ENCODE results near the gene CD37.
"Not testable (repeated sequence)": the region's sequence is repeated elsewhere in the genome, so short reads cannot be mapped to it uniquely, and the experiment has no call there.

The CD37 gene

GRCh38 chr19:49348305-49349189 lies 13.3 kb downstream of the CD37 start:
- DNase-seq, result no peak

GRCh38 chr19:49349567-49349966 lies 14.4 kb downstream of the CD37 start:
- no peak for DNase-seq

- no peak for DNase-seq
Observed at GRCh38 chr19:49355909-49356353, 20.7 kb downstream of the CD37 start.

GRCh38 chr19:49356382-49356781 lies 21.2 kb downstream of the CD37 start:
- no peak for DNase-seq

GRCh38 chr19:49357186-49357585 lies 22.0 kb downstream of the CD37 start:
- DNase-seq, result no peak

- DNase-seq, result no peak
Observed at GRCh38 chr19:49359851-49360820, 24.9 kb downstream of the CD37 start.

GRCh38 chr19:49361438-49362047 lies 26.3 kb downstream of the CD37 start:
- DNase-seq, result no peak

- no peak for DNase-seq
Observed at GRCh38 chr19:49362048-49362928, 27.1 kb downstream of the CD37 start, which contains the start of gene TEAD2. TEAD2 (minus strand) TSS chr19:49362416; CDS start chr19:49360075, 2,341 bp downstream.

GRCh38 chr19:49362929-49363267 lies 27.7 kb downstream of the CD37 start:
- DNase-seq, result no peak

GRCh38 chr19:49363268-49364082 lies 28.3 kb downstream of the CD37 start, which contains the start of gene DKKL1:
DKKL1 (plus strand) TSS chr19:49363877; CDS start chr19:49363999, 122 bp downstream.
- DNase-seq, result no peak

- no peak for DNase-seq
Observed at GRCh38 chr19:49364083-49364737, 29.0 kb downstream of the CD37 start.

GRCh38 chr19:49366110-49366509 lies 30.9 kb downstream of the CD37 start:
- no peak for DNase-seq

- DNase-seq, result no peak
Observed at GRCh38 chr19:49368711-49369358, 33.6 kb downstream of the CD37 start.

- DNase-seq, result no peak
Observed at GRCh38 chr19:49371184-49371583, 36.0 kb downstream of the CD37 start.

- DNase-seq, result not testable (repeated sequence)
Observed at GRCh38 chr19:49373174-49373573, 38.0 kb downstream of the CD37 start.

GRCh38 chr19:49374665-49375434 lies 39.6 kb downstream of the CD37 start:
- no peak for DNase-seq

- no peak for DNase-seq
Observed at GRCh38 chr19:49378512-49378911, 43.3 kb downstream of the CD37 start.

- no peak for DNase-seq
Observed at GRCh38 chr19:49380391-49380790, 45.2 kb downstream of the CD37 start.

- DNase-seq, result no peak
Observed at GRCh38 chr19:49382639-49383038, 47.4 kb downstream of the CD37 start.

Data from NCI-H1092 (cell line).